ENCODE measurements around the gene INSR.
"Not testable (repeated sequence)": the region's sequence is repeated elsewhere in the genome, so short reads cannot be mapped to it uniquely, and the experiment has no call there.

Gene INSR

DNA sequence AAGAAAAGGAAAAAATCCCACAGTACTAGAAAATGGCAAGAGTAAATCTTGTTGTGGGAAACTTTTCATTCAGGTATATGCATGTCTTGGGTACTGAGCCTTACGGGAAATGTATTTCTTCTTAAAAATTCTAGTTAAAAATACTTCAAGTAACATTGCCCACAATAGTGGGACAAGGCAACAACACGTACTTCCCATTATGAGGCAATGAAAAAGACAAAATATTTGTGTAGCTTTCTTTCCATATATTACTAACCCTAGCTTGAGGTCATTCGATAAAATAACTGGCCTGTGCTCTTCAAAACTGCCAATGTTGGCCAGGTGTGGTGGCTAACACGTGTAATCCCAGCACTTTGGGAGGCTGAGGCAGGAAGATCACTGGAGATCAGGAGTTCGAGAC is 99.2 kb downstream of the INSR start:
- DNase-seq (ENCODE audit: low read depth), result no peak

DNA sequence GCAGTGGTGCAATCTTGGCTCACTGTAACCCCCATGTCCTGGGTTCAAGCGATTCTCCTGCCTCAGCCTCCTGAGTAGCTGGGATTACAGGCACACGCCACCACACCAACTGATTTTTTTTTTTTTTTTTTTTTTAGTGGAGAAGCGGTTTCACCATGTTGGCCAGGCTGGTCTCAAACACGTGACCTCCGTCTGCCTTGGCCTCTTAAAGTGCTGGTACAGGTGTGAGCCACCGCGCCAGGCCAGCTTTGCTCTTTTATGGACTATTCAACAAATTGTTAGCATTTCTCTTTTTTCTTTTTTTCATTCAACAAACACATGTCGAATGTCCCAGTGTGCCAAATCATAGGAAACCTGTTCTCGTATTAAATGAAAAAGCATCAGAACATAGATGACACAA is 99.6 kb downstream of the INSR start:
- no peak for DNase-seq (ENCODE audit: low read depth)

DNA sequence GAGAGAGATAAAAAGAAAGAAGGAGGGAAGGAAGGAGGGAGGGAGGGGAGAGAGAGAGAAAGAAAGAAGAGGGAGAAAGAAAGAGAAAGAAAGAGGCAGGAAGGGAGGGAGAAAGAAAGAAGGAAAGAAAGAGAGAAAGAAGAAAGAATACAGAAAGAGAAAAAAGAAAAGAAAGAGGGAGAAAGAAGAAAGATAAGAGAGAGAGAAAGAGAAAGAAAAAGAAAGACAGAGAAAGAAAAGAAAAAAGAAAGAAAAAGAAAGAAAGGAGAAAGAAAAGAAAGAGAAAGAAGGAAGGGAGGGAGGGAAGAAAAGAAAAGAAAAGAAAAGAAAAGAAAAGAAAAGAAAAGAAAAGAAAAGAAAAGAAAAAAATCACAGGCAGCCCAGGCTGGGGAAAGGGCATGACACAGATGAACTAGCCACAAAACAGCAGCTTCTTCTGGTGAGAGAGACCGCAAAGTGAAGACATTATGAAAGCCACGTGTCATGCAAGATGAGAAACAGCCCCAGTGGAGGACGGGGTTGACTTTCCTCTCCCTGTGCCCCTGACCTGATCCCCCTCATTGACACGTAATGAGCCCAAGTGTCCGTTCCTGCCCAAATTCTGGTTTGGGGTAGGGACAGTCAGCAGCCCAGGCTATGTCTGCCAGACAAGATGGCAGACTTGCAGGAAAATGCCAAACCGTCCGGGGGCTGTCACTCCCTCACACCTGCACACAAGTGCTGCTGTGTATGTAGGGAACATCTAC is 102.1 kb downstream of the INSR start:
- peak; percentile 42 for DNase-seq (ENCODE audit: low read depth)

DNA sequence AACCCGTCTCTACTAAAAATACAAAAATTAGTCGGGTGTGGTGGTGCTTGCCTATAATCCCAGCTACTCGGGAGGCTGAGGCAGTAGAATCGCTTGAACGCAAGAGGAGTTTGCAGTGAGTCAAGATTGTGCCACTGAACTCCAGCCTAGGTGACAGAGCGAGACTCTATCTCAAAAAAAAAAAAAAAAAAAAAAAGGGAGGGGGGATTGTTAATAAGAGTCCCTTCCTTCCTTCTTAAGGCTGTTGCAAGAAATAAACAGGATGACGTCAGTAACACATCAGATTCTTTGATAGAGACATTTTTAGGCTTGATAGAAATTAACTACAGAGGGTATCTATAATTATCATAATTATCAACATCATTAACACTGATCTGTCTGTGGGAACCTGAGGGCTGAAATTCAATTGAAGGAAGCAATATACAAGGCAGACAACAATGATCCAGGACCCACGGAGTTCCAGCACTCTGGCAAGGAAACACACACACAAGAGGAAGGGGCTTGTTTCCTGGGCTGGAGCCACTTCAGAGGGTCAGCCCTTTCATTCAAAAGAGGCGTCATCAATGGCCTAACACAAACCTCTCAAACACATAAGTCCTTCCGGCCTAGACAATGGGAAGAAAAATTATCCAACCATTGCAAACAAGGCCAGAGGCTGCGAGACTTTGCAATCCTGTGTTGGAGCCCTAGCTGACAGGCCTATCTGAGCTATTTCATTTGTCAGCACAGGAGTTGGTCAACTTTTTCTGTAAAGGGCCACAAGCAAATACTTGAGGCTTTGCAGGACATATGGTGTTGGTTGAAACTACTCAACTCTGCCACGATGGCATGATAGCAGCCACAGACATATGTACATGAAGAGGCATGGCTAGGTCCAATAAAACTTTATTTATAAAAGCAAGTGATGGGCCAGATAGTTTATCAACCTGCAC is 105.2 kb downstream of the INSR start:
- peak; percentile 32 for DNase-seq (ENCODE audit: low read depth)

DNA sequence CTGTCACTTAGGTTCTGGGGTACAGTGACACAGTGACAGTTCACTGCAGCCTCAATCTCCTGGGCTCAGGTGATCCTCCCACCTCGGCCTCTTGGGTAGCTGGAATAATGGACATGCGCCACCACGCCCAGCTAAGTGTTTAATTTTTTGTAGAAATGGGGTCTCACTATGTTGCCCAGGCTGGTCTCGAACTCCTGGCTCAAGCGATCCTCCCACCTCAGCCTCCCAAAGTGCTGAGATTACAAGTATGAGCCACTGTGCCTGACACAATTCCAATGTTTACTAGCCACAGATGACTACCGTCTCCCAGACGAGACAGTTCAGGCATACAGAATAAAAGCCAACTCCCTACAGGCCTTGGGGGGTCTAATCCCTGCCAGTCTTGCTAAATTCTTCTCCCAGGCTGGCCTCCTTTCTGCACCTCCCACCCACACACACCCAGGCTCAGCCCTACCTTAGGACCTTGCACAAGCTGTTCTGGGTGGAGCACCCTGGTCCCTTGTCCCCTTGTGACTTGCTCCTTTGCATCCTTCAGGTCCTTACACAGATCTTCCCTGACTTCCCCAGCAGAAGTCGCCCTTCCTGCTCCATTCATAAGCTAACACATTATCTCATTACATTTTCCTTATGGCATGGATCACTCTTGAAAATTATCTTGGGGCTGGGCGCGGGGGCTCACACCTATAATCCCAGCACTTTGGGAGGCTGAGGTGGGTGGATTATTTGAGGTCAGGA is 106.4 kb downstream of the INSR start:
- no peak for DNase-seq (ENCODE audit: low read depth)

DNA sequence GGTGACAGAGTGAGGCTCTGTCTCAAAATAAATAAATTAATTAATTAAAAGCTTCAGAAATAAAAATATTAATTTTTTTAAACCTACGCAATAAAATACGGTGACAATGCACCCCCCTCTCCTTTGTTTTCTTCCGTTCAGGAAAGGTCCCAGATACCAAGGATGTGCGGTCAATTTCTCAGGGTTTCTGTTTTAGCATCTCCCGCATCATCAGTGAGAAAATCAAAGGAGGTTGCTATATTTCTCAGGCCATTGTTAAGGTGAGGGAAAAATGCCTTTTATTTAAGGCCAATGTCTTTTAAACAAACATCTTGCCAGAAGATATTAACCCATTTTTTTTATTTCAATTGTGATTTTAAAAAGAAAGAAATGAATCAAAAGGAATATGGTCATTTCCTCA is 111.7 kb downstream of the INSR start:
- DNase-seq (ENCODE audit: low read depth), result no peak

DNA sequence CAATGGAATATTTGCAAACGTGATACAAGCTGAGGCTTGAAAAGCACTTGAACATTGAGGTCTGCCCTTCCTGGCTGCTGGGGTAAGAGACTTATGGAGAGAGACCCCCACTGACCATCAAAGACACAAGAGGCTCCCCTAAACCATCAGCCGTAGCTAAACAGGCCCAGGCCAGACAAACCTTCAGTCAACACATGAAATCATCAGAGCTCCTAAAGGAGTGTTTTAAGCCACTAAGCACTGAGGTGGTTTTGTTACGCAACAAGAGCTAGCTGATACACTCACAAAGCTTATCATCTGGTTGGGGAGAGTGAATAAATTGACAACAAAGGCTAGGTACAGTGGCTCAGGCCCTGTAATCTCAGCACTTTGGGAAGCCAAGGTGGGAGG is 114.3 kb downstream of the INSR start:
- peak; percentile 15 for DNase-seq (ENCODE audit: low read depth)

DNA sequence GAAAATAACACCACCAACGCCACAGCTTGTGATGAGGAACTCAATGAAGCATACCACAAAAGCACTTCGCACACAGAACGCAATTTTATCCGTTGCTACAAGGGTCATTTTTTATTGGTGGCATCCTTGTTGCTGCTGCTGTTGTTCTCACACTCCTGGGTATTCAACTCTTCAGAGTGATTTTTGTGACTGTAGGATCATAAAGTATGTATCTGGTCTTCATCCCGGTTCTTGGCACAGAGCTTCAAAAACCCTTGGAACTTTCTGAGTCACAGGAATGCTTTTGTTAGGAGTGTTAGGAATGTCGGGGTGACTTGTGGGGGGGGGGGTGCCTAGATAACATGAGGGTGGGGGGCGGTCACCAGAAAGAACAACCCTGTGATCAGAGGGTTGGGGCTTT is 116.3 kb downstream of the INSR start:
- DNase-seq (ENCODE audit: low read depth), result peak; percentile 42

DNA sequence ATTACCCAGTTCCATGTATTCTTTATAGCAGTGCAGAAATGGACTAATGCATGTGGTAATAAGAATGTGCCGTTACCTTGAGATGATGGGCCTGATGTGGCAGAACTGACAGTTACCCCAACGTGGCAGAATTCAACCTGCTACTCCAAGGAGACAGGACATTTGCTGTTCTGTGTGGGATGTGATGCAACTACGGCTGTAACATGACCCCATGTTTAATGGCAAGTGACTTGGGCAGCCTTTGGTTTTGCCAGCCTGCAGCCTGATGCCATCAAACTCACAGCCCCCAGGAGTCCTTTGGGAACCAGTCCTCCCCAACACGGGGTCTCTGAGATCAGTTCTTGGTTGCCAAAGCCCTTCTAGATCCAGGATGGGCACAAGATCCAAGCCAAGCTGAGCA is 117.4 kb downstream of the INSR start:
- DNase-seq (ENCODE audit: low read depth), result no peak

DNA sequence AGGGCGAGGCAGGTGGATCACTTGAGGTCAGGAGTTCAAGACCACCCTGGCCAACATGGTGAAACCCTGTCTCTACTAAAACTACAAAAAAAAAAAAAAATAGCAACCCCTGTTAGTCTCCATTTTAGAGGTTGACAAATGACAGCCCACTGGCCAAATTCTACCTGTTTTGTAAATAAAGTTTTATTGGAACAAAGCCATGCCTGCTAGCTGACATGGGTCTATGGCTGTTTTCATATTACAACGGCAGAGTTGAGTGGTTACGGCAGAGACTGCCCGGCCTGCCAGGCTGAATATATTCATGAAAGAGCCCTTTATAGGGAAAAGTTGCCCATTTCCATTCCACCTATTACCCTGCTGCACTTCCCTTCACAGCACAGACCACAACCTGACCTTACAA is 121.4 kb downstream of the INSR start:
- no peak for DNase-seq (ENCODE audit: low read depth)

DNA sequence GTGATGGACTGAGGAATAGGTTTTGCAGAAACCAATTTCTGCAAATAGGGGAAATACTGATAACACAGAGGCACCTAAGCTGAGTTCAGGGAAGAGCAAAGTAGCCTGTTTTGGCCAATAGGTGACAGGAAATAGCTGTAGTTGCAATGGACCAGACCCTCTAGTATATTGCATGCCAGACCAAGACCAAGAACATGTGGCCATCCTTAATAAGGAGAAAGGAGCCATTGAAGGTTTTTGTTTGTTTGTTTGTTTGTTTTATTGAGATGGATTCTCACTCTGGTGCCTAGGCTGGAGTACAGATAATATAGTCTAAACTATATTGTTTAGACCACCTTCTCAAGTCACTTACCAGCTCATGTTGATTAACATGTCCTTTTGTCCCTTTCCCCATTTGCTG is 123.2 kb downstream of the INSR start:
- no peak for DNase-seq (ENCODE audit: low read depth)

DNA sequence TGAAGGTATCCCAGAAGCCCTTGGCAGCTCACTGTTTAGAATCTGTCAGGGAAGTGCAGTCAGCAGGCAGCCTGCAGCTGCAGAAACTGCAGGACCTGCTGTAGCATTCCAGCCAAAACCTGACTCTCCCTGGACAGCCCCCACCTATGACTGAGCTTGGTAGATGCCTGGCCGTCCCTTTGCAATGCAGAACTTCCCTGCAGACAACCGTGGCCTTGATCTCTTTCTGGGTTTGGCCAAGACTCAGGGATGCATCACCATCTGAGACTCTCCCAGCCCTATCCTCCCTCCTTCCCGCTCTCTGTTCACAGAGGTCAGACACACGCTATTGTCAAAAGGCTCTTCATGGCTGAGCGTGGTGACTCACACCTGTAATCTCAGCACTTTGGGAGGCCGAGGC is 125.3 kb downstream of the INSR start:
- no peak for DNase-seq (ENCODE audit: low read depth)

DNA sequence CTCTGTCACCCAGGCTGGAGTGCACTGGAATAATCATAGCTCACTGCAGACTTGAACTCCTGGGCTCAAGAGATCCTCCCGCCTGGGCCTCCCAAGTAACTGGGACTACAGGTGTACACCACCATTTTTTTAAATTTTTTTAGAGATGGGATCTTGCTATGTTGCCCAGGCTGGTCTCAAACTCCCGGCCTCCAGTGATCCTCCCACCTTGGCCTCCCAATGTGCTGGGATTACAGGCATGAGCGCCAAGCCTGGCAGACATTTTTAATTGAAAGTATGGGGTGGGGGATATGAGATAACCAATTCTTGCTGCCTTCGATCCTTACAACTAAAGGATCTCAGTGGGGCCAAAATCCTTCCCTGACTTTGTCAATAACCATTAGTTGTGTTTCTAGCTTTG is 132.9 kb downstream of the INSR start:
- DNase-seq (ENCODE audit: low read depth), result no peak

DNA sequence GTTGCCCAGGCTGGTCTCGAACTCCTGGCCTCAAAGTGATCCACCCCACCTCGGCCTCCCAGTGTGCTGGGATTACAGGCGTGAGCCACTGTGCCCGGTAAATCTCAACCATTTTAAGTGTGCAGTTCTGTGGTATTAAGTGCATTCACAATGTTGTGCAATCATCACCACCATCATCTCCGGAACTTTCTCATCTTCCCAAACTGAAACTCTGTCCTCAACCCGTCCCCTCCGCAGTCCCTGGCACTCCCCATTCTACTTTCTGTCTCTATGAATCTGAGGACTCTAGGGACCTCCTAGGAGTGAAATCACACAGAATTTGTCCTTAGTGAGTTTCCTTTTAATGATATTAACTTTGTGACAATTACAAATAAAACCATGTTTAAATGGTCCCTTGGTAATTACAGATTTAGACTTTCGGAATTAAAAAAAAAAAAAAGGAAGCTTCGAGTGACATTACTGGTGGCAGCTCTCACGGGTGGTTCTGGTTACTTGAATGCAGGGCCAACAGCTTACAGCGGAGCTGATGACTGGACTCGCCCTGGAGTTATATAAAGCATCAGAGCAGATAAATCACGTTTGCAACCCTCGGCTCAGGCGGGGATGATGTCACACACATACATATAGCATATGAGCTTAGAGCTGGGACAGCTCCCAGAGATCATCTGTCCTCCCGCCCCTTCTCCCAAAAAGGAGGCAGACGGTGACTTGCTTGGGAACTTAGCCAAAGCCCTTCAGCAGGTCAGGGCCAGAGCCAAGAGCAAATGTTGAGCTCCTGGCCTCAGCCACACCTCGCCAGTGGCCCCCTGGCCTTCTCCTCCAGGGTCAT is 134.9 kb downstream of the INSR start:
- peak; percentile 62 for DNase-seq (ENCODE audit: low read depth)

DNA sequence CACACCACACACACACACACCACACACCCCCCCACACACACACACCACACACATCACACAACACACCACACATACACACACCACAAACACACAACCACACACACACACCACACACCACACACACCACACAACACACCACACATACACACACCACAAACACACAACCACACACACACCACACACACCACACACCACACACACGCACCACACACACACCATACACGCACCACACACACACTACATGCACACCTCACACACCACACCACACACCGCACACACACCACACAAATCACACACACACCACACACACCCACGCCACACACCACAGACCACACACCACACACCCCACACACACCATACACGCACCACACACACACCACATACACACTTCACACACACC is 141.2 kb downstream of the INSR start:
- peak; percentile 14 for DNase-seq (ENCODE audit: low read depth)

DNA sequence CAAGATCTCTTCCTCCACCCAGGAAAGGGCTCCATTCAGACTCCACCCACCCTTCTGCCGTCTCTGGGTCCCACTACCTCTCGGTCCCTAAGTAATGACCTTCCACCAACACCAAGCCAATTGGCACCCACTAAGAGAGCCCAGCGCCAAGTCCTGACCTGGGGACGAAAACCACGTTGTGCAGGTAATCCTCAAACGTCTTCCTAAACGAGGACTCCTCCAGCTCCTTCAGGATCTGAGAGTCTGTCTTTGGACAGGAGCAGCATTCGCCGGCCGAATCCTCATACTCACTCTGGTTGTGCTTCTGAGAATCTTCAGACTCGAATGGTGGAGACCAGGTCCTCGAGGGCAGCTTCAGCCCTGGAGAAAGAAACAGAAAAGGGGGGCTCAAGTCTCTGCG is 141.6 kb downstream of the INSR start:
- DNase-seq (ENCODE audit: low read depth), result no peak

DNA sequence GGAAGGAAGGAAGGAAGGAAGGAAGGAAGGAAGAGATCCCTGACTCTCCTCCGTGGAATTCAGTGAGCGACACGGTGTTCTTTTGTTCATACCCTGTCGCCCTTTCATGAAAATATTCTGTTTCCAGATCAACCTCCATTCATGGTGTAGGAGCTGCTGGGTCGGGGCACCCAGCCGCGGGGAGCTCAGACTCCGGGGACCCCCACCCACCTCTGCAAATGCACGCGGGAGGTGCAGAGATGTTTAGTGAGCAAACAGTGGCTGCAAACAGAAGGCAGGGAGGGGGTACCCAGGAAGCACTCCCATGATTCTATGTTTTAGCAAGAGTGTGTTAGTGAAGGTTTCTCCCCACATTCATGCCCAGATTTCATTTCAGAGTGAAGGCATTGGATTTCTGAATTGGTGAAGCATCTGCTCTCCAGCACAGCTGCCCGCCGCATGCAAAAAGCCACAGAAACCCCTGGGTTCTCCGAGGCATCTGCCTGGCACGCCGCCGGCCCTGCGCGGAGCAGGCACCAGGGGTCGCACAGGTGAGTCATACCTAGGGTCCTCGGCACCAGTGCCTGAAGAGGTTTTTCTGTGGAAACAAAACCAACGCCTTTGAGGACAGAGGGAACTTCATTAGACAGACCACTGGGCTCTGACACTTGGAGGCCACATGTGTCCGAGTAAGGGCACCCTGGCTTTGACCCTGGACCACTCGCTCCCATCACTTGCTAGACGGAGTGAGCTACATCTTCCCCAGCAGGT is 144.1 kb downstream of the INSR start:
- DNase-seq (ENCODE audit: low read depth), result no peak

DNA sequence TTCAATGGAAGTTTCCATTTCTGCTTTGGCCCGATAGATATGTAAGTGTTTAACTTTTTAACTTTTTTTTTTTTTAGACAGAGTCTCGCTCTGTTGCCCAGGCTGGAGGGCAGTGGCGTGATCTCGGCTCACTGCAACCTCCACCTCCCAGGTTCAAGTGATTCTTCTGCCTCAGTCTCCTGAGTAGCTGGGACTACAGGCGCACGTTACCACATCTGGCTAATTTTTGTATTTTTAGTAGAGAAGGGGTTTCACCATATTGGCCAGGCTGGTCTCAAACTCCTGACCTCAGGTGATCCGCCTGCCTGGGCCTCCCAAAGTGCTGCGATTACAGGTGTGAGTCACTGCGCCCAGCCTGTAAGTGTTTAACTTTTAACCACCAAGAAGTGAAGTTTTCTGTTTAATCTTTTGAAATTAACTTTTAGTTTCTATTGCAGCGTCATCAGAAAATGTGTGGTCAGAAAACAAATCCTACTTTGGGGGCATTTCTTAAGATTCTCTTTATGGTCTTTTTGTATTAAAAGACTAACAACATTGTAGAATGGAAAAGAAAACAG is 147.0 kb downstream of the INSR start:
- not testable (repeated sequence) for DNase-seq (ENCODE audit: low read depth)

DNA sequence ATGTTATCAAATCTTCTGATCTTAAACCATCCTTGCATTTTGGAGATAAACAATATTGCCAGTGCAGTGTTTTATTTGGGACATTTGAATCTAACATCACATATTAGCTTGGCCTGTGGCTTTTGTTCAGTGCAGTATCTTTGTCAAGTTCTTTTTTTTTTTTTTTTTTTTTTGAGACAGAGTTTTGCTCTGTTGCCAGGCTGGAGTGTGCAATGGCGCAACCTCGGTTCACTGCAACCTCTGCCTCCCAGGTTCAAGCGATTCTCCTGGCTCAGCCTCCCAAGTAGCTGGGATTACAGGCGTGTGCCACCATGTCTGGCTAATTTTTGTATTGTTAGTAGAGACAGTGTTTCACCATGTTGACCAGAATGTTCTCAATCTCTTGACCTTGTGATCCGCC is 148.1 kb downstream of the INSR start:
- DNase-seq (ENCODE audit: low read depth), result not testable (repeated sequence)

DNA sequence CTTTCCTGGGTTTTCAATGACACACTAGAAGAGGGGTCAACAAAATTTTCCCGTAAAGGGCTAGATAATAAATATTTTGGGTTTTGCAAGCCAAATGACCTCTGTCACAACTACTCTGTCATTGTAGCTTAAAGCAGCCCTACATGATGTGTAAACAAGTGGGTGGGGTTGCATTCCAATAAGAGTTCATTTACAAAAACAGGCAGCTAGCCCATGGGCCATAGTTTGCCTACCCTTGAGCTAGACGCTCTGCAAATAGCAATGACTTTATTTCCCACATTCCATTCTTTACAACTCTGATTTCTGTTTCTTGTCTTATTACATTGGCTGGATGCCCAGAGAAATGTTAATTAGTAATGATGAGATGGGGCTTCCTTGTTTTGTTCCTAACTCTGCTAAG is 148.7 kb downstream of the INSR start:
- no peak for DNase-seq (ENCODE audit: low read depth)

DNA sequence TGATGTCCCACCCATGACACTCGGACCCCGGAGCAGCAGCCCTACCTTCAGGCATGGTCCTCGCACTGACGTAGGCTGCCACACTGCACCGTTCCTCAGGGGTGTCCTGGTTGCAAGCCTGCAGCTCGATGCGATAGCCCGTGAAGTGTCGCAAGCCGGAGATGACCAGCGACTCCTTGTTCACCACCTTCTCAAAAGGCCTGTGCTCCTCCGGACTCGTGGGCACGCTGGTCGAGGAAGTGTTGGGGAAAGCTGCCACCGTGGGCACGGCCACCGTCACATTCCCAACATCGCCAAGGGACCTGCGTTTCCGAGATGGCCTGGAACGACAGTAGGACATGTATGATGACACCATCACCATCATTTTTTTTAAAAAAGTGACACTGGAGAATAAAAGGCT is 151.4 kb downstream of the INSR start:
- DNase-seq (ENCODE audit: low read depth), result no peak

Measured in amniotic epithelial cell (primary cell).